Retinal pigment epithelial cell (primary cell): ENCODE data around the gene SMAD5.

Experiments
- DNase-seq: peaks from one replicate; pipeline ENCODE4 v3.0.0-alpha.2; 2010; ENCODE audit warnings: low read depth
- H3K4me3 ChIP-seq: 2 replicates; pipeline ENCODE4 v1.5.1; 2011; ENCODE audit warnings: mild to moderate bottlenecking, low read length, control low read depth, moderate library complexity
- TF ChIP-seq, protein P1 (sequence below): conservative IDR thresholded peaks from 2 replicates; pipeline ENCODE4 v1.5.1; 2011; ENCODE audit warnings: low read depth, low read length, control low read depth, inconsistent platforms

SMAD5 gene

GRCh38 chr5:136194576-136194975, 61.9 kb downstream of the SMAD5 start:
- DNase-seq: no peak

GRCh38 chr5:136195971-136196820, 63.6 kb downstream of the SMAD5 start:
- TF ChIP-seq, protein P1, sequence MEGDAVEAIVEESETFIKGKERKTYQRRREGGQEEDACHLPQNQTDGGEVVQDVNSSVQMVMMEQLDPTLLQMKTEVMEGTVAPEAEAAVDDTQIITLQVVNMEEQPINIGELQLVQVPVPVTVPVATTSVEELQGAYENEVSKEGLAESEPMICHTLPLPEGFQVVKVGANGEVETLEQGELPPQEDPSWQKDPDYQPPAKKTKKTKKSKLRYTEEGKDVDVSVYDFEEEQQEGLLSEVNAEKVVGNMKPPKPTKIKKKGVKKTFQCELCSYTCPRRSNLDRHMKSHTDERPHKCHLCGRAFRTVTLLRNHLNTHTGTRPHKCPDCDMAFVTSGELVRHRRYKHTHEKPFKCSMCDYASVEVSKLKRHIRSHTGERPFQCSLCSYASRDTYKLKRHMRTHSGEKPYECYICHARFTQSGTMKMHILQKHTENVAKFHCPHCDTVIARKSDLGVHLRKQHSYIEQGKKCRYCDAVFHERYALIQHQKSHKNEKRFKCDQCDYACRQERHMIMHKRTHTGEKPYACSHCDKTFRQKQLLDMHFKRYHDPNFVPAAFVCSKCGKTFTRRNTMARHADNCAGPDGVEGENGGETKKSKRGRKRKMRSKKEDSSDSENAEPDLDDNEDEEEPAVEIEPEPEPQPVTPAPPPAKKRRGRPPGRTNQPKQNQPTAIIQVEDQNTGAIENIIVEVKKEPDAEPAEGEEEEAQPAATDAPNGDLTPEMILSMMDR: no peak
- DNase-seq: peak; percentile 16
- no peak overlapping the region for H3K4me3 ChIP-seq

More at GRCh38 chr5:136194576-136194975, 61.9 kb downstream of the SMAD5 start:
- TF ChIP-seq, protein P1: no peak
- H3K4me3 ChIP-seq: no peak overlapping the region

- no peak overlapping the region for H3K4me3 ChIP-seq
- DNase-seq: no peak
- TF ChIP-seq, protein P1: no peak
Measured at GRCh38 chr5:136197462-136198142, 65.0 kb downstream of the SMAD5 start.

DNA sequence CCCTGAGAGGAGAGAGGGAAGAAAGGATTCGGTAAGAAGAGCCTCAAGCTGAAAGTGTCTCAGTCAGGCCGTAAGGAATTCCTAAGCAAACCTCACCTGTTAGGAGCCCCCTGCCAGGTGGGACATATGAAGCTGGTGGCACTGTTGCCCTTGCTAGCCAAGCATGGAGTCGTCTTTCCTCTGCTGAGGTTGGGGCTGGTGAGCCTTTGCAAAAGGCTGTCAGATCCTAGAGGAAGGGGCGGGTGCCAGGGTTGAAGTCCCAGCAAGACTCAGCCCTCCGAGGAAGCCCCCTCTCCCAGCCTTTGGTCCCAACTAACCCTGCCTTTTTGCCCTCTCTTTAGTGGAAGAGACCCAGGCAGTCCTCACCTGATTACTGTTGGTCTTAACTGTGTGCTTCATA, 65.8 kb downstream of the SMAD5 start:
- TF ChIP-seq, protein P1: no peak
- DNase-seq: no peak
- no peak overlapping the region for H3K4me3 ChIP-seq

- TF ChIP-seq, protein P1: no peak
- DNase-seq: no peak
- H3K4me3 ChIP-seq: no peak overlapping the region
Measured at GRCh38 chr5:136199408-136199807, 66.8 kb downstream of the SMAD5 start.

DNA sequence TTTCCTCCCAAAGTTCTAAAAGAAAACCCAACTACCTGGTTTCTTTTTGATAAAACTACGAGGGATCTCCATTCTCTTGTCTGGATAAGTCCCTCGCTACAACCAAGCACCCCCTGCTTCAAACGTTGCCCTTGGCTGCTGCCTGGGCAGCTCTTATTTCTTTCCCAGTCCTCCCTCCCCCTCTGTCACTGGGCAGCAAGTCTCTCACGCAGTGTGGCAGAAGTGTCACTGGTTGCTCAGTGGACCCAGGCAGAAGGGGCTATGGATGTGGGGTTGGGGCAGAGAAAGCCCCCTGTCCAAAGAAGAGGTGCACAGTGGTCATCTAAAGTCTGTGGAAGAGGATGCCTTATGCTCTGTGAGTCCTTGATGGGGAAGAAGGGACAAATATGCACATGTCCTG, 67.5 kb downstream of the SMAD5 start:
- no peak for DNase-seq
- no peak overlapping the region for H3K4me3 ChIP-seq
- TF ChIP-seq, protein P1: no peak
